GM04504 (cell line): Measurements from ENCODE around the gene ABHD17A.
"Not testable (repeated sequence)": the region's sequence is repeated elsewhere in the genome, so short reads cannot be mapped to it uniquely, and the experiment has no call there.

Source experiments
- DNase-seq: peaks from one replicate; pipeline ENCODE4 v3.0.0-alpha.2; 2012; ENCODE audit warnings: low read depth

The ABHD17A gene

DNA sequence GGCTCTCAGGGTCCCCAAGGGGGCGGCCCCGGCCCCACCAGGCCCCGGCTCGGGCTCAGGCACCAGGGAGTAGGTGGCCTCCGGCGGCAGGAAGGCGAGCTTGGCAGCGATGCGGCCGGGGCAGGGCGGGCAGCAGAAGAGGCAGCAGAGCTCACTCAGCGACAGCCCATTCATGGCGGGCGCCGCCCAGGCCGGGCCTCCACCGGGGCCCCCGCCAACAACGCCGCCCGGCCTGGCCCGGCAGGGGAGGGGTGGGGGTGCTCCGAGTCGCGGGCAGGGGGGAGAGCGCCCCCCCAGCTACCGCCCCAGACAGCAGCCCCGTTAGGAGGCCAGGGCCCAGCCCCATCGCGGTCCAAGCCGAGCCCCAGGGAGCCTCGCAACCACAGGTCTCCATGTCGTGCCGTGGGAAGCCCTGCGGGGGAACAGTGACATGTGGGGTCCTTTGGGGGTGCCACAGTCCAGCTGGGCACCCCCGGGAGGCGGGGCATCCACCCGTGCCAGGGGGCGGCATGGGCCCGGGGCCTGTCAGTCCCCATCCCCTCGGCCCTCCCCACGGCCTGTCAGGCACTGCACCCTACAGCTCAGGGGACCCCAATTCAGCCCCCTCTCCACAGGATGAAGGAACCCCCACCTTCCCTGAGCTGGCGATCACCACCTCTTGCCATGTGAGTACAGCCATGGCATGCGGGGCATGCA is 3.8 kb downstream of the ABHD17A start:
- DNase-seq = not testable (repeated sequence)

DNA sequence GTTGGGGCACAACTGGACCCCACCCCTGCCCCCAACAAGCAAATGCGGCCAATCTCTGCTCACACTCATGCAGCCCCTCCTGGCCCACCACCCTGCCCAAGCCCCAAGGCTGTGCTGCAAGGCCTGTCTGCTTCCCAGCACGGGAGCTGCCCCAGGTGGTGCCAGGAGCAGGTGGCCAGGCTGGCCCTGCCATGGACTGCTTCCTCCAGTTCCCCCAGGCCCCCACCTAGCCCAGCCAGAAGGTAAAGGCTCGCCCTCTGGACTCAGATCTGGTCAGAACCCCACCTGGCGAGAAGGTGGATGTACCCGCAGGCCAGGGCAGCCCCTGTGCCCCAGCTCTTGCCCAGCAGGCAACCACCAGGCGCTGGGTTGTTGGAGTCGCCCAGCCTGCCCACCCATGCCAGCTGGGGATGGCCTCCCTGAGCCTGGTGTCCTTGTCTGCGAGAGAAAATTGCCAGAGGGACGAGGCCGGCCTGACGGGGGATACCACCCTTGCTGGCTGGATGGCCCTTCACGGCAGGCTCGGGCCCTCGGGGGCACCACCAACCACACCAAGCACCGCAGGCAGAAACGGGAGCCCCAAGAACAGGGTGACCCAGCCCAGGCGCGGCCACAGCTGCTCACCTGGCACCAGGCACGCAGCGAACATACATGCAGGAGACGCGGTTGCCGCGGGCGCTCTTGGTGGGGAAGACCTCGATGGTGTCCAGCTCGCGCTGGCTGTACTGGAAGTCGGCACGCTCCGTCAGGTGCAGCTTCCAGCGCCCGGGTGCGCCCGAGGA is 4.5 kb downstream of the ABHD17A start:
- no peak for DNase-seq

DNA sequence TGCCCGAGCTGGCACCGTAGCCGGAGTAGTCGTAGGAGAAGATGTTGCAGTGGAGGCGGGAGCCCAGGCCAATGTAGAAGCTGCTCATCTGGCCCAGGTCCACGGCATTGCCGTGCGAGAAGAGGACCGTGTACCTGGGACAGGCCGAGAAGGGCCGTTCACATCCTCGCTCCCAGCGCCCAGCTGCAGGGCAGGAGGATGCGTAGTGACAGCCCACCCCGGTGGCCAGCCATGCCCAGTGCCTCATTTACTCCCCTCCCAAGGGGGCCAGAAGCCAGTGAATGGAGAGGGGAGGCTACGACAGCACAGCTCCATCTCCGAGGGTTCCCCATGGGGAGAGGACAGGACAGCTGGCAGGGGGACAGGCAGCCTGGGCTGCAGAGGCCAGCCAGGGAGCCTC is 5.3 kb downstream of the ABHD17A start:
- not testable (repeated sequence) for DNase-seq

DNA sequence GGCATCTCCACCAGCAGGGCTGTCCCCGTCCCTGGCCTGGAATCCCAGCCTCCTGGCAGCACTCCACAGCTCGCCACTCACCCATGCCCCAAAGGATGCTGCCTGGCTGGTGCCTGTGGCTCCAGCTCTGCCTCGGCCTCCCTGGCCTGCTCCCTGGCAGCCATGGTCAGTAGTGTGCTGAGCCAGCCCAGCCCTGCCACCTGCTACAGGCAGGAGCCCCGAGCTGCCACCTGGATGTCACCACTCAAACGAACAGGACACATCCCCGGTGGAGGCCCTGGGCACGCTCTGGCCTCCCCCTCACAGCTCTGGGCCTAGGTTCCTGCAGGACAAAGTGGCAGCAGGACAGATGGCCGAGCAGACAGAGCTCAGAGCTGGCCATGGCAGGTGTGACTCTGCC is 6.7 kb downstream of the ABHD17A start:
- not testable (repeated sequence) for DNase-seq

DNA sequence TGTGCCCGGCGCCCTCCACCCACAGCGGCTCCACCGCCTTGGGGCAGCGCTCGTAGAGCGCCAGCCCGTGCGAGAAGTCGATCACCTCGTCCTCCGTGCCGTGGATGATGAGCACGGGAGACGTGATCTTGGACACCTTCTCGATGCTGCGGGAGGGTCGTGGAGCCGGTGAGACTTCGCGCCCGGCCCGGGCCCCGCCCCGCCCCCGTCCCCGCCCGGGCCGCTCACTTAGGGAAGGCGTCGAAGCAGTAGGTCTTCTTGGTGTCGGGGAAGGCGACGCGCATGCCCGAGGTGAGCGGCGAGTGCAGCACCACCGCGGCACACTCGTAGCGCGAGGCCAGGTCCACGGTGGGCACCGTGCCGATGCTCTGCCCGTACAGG is 8.0 kb downstream of the ABHD17A start:
- not testable (repeated sequence) for DNase-seq

DNA sequence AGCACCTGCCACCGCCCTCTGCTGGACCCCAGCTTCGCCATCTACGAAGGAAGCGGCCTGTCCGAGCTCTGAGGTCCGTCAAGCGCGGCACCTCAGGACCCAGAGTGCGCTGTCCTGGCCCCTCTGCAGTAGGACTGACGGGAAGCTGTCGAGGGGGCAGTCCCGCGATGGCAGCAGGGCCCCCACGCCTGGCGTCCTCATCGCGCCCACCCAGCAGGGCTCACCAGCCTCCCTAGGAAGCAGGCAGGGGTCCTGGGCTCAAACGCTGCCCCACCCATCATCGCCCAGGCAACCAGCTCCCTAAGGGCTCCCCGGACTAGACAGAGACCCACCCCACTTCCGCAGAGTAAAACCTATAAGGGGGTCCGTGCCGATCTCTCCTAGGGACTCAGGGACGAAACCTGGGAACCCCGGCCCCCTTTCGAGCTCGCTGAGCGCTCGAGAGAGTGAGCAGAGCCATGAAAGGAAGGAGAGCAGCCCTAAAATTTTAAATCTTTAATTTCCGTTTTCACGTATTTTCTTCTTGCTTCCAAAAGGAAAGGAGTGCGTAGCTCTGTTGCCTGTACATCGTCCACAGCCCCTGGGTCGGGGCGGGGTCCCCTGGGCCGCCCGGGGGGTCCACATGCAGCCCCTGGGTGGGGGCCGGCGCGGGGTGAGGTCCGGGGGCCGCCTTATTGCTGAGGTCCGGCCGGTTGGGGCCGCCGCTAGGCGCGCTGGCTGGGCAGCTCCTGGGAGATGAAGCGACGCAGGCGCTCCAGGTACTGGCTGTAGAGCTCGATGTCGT is 8.6 kb downstream of the ABHD17A start:
- not testable (repeated sequence) for DNase-seq

DNA sequence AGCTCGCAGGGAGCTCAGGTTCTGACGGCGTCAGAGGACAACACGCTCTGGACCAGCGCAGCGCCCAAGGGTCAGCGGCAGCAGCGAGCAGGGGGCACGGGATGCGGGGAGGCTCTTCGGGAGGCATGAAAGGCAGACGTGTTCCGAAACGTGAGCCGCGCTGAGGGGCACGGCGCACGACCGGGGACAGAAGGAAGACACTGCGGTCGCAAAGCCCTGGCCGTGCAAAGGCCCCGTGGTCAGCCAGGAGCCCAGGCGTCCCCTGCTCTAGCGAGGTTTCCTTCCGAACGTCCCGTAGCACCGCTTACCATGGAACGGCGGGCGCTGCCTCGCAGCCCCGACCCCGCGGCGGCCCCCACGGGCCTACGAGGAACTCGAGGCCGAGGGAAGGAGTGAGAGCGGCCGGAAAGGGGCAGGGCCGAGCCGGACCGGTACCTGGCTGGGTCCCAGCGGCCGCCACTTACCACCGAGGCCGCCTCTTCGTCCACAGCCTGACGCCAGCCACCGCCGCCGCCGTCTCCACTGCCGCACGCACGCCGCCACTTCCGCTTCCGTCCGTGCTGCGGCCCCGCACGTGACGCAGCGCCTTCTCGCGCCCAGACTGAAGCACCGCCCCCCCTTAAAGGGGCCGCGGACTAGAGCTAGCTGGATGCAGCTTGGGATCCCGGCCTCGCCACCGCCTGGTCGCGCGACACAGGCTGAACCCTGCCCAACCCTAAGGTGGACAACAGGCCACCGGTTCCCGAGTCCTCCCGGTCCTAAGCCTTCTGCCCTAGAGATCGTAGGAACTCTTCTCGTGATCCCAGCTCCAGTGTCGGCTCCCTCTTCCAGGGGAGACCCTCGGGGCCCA is 9.4 kb downstream of the ABHD17A start:
- DNase-seq = peak; percentile 63

DNA sequence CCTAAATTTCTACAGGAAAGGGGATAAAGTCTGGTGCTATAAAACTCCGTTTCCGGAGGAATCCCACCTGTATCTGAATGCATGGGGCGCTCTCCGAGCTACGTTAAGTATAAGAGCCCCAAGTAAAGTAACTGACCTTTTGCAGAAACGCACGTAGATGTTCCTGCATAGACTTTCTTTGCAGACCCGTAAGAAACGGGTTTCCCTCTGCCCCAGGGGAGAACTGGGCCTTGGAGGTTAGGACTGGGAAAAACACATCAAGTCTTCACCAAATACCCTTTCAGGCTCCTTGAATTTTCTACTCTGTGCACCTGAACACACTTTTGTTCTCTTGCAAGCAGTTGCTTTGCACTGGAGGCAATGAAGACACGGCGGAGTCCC is 10.0 kb downstream of the ABHD17A start:
- not testable (repeated sequence) for DNase-seq

DNA sequence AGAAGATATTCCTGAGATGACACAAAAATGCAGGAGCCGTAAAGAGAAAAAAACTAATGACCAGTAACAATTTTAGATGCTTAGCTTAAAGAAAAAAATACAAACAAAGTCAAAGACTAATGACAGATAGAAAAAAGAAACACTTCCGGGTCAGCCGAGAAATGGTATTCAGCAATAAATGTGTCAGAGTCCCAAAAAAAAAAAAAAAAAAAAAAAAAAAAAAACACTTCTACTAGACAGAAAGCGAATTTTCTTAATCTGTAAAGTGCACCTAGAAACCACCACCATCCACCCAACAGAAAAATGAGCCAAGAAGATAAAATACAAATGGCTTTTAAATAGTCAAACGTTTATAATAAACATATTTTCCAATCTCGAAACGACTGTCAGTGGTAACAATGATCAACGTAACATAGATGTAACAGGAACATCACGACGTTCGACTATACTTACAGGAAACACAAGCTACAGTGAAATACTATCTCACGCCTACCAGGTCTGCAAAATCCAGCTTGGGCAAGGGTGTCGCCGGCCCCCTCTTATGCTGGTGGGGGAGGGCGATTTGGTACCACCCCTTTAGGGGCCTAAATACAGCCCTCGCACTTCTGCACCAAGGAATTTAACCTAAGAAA is 10.6 kb downstream of the ABHD17A start:
- no peak for DNase-seq

DNA sequence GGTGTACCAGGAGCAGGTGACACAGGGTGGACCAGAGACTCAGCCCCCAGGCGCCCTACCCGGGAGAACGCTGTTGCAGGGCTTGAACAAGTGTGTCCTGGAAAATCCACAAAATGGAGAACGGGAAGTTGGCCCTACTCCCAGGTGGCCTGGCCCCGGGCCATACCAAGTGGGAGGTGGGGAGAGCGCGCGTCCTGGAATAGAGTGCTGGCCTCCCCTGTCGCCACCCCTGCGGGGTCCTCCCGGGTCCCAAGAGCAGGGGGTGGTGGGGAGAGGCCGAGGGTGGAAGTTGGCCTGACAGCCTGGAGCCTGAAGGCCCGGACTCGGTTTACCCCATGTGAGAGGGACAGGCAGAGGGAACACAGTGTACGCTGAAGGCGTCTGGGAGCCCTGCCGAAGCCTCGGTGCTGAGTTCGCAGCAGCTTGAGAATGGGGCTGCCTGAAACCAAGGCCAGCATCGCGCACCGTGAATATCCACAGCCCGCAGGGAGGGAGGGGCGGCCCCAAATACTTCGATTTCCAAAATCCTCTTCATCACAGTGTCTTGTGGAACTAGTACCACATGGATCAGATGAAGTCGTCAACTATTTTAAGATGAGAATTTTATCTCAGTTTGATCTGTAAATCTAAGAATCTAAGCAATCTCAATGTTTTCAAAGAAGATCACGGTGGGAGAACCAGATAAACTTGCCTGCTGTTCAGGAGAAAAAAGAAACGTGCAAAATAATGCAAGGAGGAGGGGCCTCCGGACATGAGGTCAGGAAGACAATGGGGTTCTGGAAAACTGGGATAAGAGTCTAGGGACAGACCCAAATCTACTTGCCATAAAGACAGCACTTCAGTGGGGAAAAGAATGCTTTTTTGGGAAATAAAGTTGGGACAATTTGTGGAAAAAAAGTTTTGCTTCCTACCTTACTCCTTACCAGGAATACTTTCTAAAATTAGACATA is 11.5 kb downstream of the ABHD17A start:
- no peak for DNase-seq

DNA sequence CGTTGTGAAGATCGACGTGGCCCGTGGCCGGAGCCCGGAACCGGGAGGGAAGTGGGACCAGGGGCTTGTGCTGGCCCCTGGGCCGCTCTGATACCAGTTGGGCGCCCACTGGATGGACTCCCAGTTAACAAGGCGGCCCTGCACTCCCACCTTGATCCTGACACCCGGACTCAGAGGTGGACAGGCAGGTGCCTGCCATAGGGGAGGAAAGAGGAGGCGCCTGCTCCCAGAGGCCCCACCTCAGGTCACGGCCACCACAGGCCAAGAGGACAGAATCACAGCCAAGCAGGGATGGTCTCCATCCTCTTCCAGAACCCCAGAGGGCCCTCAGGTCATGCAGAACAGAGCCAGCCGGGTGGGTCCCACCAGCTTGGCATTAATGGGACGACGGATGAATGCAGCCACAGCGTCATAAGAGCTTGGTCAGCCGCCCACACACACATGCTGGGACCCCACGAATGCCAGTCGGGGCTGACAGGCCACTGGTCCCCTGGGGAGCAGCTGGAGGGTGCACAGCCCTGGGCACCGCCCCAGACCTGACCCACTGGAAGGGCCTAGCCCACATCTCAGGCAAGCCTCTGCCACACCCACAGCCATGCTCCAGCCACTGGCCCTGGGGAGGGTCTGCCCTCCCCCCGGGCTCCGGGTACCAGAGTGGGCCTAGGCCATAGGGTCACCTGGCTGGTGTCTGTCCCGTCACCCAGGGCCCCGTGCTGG is 12.3 kb downstream of the ABHD17A start:
- no peak for DNase-seq

DNA sequence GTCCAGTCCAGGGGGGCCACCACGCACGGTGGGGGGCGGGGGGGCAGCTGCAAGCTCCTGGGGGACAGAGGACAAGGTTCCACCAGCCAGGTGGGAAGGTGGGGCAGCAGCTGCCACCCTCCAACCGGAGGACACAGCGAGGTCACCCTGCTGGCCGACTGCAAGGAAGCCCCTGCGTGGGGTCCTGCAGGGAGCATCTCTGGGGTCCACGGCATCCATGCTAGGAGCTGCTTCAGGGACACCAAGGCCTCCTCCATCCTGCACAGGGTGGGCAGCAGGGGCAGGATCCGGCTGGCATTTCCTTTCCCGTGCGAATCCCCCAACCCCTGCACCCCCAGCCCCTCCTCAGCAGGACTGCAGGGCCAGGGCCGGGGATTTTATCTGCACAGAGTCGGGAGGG is 13.7 kb downstream of the ABHD17A start:
- DNase-seq = no peak

DNA sequence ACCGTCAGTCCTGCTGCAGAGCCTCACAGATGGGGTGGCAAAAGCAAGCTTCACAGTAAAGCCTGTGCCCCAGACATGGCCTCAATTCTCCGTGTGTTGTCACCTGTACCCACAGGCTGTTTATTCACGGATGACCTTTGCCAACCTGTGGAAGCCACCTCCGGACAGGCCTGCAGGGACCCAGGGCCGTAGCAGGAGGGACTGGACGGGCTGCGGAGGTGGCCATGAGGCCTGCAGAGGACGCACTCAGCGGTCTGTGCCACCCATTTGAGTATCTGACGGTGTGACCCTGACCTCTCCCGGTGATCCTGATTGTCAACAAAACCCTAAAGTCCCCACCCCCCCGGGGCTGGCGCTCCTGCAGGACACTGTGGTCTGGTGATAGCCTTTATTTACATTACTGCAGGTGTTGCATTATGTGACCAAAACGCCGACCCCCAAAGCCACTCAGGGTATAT is 14.1 kb downstream of the ABHD17A start:
- DNase-seq = no peak

DNA sequence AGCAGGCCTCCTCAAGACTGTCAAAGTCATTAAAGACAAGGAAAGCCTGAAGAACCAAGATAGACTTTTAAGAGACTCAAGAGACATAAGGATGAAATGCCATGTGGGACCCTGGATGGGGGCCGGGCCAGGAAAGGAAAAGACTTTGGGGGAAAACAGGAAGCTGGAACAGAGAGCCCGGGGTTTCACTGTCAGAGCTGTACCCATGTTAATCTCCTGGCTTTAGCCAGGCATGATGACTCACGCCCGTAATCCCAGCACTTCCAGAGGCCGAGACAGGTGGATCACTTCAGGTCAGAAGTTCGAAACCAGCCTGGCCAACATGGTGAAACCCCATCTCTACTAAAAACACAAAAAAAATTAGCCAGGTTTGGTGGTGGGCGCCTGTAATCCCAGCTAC is 16.3 kb downstream of the ABHD17A start:
- DNase-seq = no peak

DNA sequence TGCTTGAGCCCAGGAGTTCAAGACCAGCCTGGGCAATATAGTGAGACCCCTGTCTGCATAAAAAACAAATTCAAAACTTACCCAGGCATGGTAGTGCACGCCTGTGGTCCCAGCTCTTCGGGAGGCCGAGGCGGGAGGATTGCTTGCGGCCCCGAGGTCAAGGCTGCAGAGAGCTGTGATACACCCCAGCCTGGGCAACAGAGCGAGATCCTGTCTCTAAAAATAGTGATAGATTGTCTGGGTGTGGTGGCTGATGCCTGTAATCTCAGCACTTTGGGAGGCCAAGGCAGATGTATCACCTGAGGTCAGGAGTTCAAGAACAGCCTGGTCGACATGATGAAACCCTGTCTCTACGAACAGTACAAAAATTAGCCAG is 18.0 kb downstream of the ABHD17A start:
- no peak for DNase-seq

DNA sequence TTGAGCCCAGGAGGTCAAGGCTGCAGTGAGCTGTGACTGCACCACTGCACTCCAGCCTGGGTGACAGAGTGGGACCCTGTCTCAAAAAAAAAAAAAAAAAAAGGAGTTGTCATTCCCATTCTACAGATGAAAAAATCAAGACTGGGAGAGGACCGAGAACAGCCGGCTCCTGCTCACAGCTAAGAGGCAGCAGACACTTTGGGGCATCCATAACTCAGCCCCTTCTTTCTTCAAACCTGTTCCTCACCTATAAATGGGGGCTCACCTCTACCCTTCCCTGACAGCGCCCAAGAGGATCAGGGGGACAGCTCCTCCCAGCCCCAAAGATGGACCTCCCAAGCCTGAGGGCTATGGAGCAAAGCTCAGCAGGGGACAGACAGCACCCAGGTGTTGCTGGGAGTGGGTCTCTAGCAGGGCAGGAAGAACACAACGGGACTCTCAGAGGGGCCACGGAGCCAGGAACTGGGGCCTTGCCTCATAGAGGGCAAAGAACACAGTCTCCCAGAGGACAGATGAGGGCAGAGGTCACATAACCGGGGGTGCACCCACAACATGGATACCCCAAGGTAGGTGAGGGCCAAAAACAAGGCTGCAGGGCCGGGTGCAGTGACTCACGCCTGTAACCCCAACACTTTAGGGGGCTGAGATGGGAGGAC is 18.5 kb downstream of the ABHD17A start:
- DNase-seq = no peak

DNA sequence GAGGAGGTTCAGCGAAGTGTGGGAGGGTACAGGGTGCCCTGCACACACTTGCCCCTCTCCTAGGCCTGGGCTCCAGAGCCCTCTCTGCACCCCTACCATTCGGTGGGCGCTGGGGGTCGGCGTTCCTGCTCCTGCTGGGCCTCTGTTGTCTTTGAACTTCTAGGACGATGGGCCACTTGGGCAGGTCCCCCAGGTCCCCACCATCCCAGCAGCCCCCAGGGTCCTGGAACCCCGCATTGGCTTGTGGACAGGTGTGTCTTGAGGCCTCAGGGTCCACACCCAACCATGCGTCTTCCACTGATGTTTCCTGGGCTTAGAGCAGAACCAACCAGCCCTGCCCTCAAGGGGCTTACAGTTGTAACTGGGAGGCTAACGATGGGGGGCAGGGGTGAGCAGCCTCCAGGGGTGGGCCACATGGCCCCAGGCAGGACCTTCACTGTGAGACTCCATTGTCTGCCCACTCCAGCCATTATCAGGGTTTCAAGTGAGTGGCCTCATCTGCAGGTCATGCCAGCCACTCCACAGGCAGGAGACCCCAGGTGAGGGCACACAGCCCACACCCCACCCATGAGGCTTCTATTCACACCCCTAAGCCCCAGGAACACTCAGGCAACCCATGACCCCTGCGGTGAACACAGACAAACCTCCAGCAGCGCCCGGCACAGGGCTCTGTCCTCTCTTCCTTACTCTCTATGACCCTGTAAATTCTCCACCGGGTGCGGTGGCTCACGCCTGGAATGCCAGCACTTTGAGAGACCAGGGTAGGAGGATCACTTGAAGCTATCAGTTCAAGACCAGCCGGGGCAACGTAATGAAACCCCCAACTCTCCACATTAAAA is 19.9 kb downstream of the ABHD17A start:
- no peak for DNase-seq
